Kasumi-1 (cell line): Measurements from ENCODE around the gene TCIRG1.

Experiments used
- DNase-seq, 2 experiments: peaks; one replicate each; lab custom pipeline; 2025; lab: John Stamatoyannopoulos, UW

TCIRG1 gene

GRCh38 chr11:68051191-68052136 lies 12.6 kb downstream of the TCIRG1 start:
- no peak for DNase-seq

- no peak for DNase-seq
These were observed 13.5 kb downstream of the TCIRG1 start for GRCh38 chr11:68052137-68052873.

- DNase-seq: no peak
These were observed 14.3 kb downstream of the TCIRG1 start for GRCh38 chr11:68053117-68053516.

- no peak for DNase-seq
These were observed 15.4 kb downstream of the TCIRG1 start for GRCh38 chr11:68053981-68054812.

GRCh38 chr11:68056317-68057285 lies 17.8 kb downstream of the TCIRG1 start:
- no peak for DNase-seq

GRCh38 chr11:68057807-68058206 lies 19.0 kb downstream of the TCIRG1 start:
- DNase-seq: no peak

GRCh38 chr11:68061508-68061907 lies 22.7 kb downstream of the TCIRG1 start:
- DNase-seq: no peak

DNA sequence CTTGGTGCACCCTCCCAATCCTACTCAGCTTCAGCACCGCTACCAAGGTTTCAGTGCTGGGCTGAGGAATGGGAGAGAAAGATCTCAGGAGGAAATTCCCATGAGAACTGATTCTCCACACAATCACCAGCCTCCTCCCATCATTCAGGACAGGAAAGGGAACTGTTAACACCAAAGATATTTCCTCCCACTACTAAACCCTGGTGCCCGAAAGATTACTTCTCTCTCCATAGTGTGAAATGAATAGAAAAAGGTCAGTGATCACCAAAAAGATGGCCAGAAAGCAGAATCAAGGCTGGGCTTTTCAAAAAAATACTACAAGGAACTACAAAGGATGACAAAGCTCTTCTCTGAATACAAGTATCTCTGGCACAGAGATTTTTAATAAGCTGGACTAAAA lies 26.1 kb downstream of the TCIRG1 start:
- no peak for DNase-seq

DNA sequence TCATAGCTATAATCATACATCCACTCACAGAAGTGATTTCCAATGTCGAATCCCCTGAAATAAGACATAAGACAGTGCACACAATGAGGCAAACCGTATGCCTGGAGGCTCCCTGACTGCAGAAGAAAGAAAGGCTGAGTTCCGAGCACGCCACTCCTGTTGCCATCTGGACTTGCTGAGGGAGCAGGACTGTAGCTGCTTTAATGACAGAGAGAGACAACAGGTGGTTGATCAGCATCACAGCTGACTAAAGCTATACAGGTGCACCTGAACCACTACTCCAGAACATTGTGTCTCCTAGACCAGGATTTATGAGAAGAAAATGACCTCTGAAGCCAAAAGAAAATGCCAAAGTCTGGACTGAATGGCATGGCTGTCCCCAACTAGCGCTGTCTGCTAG lies 27.0 kb downstream of the TCIRG1 start:
- DNase-seq: no peak

DNA sequence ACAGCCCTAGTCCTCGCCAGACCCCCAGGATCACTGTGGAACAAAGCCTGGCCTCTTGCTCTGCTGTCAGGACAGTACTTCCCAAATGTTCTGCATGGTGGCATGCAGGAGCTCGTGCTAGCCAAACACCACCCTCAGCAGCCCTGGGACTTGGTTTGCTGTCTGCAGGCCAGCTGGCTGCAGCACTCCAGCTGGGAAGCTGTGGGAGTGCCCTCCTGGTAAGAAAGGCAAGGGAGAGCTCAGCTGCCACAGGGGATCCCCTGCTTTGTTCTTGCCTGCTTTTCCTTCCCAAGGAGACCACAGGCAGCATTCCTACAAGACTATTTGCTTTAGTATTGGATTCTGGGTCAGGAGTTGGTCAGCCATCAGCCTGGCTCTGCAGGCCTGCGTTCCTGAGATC lies 27.9 kb downstream of the TCIRG1 start:
- no peak for DNase-seq

GRCh38 chr11:68067991-68068390 lies 29.2 kb downstream of the TCIRG1 start:
- no peak for DNase-seq

- DNase-seq: no peak
These were observed 32.6 kb downstream of the TCIRG1 start for GRCh38 chr11:68071281-68072048.

- no peak for DNase-seq
These were observed 35.9 kb downstream of the TCIRG1 start for GRCh38 chr11:68074584-68075352.

GRCh38 chr11:68076371-68077042 lies 37.7 kb downstream of the TCIRG1 start:
- no peak for DNase-seq

DNA sequence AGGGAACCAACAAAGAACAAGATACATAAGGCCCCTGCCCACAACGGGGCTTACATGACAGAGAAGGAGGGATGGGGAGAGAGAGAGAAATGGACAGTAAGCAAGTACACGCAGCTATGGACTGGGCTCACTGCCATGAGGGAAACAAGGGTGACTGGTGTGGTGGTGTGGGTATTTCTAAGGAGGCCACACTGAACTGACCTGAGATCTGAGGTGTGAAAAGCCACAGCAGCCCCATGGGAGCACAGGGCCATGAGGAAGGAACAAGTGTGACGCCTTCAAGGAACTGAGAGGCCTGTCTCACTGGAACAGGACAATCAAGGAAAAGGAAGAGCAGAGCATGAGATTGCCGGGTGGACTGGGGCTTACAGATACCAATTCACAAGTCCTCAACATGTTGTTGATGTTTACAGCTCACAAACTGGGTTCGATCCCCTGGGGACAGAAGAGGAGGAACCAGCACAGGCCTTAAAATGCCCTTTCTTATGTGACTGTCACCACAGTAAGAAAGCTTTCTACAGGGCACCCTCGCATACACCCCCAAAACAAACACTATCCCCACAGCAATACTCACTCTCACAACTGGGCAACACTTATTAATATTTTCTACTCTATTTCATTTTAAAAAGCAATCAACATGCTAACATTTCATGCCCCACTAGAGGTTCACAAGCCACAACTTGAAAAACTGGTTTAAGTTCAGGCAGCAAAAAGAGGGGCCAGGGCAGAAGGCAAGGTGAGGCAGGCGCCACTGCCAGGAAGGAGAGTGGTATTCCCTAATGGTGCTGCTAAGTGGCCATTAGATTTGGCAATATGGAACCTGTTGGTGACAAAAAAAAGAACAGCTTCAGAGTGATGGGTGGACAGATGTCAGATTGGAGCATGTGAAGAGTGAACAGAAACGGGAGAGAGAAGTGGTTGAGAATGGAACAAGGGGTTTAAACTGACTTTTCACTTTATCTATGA lies 39.1 kb downstream of the TCIRG1 start:
- DNase-seq: no peak

- DNase-seq: no peak
These were observed 42.0 kb downstream of the TCIRG1 start for GRCh38 chr11:68080860-68081259.

GRCh38 chr11:68081691-68082090 lies 42.9 kb downstream of the TCIRG1 start:
- DNase-seq: no peak

DNA sequence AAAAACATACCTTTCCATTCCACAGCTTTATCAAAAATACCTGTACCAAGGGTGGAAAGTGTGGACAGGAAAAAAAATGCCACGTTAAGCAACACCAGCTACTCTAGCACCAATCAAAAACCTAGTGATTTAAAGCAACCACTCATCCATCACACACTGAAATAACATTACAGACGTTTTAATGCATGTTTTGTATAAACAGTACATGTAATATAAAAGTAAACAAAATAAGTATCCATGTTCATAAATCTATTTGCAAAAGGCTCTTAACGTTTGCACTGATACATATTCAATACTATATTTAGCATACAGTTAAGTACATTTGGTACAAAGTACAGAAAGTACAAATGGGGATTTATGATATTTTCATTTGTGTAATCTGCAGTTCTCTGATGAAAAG lies 43.7 kb downstream of the TCIRG1 start:
- DNase-seq: no peak
